Activated naive CD4-positive, alpha-beta T cell treated with anti-CD3 and anti-CD28 coated beads, Interleukin-2, amount 50 U/mL, for 16 hours (primary cell): ENCODE results near the gene PDIA4.
"Not testable (repeated sequence)": the region's sequence is repeated elsewhere in the genome, so short reads cannot be mapped to it uniquely, and the experiment has no call there.

ENCODE experiments used
- DNase-seq: peaks from one replicate; pipeline ENCODE4 v3.0.0-alpha.2; 2020

Gene PDIA4

DNA sequence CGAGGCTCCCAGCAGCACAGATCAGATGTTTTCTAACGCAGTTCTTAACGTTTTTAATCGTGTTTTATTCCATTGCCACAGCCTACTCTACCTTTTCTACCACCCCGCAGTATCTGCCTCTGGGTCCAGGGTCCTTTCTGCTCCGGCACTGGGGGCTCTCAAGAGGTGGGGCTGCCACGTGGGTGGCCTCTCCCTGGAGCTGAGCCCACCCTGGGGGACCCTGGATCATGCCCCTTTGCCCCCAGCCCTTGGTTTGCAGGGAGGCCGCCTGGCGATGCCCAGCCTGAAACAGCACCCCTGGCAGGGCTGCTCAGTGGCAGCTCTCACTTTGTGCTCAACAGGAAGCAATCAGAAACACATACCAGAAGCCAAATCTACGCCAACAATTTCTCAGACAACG is 25.3 kb downstream of the PDIA4 start:
- no peak for DNase-seq

DNA sequence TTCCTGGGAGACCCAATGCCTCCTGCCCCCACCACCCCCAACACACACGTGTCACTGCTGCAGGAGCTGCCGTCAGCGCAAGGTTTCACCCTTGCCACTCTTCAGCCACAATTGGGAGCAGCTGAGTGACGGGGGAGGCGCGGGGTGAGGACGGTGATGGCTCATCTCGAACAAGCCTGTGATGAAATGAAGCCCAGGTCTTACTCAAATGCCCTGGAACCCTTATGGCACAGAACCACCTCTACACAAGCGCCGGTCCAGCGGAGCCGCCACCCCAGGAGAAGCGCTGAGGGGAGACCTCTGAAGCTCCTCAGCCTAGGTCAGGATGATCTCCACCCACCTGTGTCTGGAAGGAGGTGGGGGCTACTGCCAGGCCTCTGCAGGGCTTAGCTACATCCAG is 25.7 kb downstream of the PDIA4 start:
- DNase-seq, result no peak

DNA sequence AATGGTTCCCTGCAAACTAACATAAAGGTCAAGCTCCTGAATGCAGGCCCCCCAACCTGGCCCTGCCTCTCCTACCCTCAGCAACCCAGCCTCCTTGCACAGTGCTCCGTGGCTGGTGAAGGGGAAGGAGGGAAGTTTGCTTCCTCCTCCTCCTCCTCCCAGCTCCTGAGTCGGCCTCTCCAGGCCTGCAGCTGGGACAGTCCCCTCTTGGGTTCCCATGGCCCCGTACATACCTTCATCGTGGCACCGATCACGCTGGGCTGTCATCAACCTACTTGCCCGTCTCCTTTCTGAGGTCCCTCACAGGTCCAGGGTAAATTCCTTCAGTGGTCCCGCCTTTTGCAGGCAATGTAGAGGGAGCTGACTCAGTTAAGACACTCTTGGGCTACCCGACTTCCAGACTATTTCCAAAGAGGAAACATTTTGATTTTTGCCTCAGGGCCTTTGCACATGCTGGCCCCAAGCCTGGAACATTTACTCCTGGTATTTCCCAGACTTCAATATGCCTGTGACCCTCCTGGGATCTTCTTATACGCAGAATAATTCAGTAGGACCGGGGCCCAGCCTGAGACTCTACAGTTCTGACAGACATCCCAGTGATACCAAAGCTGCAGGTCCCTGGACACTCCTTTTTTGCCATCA is 26.8 kb downstream of the PDIA4 start:
- no peak for DNase-seq

DNA sequence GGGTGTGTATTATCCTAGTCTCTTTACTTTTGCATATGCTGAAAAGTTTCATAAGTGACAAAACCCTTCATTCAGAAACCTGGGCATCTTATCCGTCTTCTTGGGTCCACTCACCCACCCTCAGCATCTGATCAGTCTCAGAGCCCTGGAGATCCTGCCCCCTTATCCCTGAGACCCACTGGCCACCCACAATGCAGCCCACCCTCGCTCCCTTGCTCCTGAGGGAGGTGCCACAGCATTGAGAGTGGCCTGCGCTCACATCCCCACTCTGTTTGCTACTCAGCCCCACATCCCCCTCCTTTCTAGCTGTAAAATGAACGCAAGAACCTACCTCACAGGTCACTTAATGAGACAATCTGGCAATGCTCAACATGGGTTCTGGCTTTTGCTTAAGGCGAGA is 27.3 kb downstream of the PDIA4 start:
- DNase-seq, result no peak

DNA sequence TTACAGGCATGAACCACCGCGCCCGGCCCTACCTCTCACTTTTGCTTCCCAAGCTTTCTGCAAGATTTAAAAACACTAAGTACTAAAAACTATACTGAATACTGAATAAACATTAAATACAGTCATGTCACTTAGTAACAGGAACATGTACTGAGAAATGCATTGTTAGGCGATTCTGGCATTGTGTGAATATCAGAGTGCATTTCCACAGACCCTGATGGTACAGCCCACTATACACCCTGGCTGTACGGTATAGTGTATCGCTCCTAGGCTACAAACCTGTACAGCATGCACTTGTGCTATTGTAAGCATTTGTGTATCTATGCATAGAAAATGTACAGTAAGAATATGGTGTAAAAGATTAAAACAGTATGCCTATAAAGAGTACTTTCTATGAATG is 29.1 kb downstream of the PDIA4 start:
- DNase-seq, result no peak

DNA sequence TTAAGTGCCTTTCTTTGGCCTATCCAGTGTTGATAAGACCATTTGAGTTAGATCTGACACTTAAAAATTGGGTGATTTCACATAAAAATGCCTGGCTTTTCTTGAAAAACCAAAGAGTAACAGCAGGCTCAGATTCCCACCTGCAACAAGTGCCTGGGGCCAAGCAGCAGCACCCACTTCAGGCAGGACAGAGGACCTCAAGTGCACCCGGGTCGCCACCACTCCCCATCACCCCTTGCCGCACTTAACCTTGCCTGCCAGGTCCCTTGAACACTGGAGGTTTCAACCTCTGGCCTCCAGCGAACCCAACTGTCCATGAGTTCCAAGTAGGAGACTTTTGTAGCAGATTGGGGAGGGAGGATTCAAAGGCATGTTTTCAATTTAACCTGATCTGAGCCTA is 30.8 kb downstream of the PDIA4 start:
- no peak for DNase-seq

DNA sequence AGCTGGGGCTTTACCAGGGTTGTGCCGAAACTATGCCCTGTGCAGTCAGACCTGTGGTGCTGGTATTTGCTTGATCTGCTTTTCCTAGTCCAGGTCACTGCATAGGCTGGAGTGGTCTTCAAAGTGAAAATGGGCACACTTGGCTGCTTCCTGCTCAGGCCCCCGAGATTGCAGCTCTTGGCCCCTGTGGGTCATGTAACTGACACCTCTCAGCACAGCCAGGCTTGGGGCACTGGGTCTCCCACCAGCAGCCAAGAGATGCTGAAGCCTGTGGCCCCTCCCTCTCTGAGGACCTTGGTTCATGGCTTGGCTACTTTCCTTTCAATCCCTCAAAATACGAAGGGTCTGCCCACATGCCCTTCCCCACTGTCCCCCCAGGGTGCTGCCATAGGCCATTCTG is 33.7 kb downstream of the PDIA4 start:
- DNase-seq, result no peak

DNA sequence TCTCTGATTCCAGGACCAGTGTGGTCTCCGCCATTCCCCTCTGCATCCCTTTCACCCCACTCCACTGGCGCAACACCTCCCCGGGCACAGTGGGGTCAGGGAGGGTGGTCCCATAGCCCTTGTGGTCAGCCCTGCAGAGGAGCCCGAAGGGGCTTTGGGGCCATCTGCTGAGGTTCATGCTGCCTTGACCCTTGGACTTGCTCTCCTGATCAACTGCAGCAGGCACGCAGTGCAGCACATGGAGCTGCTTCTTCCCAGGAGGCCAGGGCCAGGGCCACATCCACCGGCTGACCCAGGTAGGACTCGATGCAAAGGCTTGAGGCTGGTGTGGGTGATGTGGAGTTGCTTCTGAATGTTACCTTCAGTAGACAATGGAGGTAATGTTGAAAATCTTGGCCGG is 35.1 kb downstream of the PDIA4 start:
- no peak for DNase-seq

DNA sequence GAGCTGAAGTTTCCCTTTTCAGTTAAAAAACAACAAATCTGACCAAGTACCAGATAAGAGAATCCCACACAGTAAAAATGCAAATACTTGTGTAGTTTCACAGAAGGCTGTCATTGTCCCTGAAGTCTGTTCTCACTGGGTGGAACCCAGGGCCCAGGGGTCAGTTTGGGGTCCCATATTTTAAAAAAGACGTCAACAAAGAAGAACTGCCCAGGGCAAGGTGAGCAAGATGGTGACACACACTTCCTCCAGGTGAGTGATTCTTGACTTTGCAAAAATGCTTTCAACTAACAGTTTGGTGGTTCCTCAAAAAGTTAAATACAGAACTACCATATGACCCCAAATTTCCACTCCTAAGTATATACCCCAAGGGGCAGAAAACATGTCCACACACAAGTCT is 36.8 kb downstream of the PDIA4 start:
- DNase-seq, result no peak

DNA sequence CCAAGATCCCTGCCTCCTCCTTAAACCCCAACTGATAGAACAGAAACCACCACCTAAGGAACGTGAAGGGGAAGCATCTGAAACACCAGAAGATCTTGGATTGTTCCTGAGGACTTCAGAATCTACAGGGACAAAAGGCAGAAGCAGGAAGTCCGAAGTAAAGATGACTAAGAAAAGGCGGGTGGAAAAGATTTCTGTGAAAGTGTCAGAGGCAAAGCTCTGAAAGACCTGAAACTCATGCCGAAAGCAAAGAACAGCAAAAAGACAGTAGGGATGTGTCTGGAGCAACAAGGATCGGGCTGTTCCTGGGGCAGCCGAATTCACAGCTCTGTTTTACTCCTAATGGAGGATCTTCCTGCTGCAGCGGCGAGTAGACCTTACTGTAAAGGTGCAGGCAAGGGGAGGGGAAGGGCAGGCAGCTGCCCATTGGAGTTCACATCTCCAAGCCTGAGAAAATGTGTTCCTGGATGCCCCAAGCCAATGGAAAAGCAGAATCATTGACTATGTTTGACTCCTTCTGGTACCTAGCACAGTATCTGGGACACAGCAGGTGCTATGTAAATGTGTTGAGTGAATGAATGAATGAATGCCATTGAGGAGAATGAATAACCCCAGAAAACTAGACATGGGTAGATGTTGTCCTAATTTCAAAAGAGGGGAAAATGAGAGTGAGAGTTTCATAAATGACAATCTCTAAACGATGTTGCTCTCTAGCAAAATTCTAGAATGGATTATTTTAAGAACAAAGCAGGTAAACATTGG is 40.4 kb downstream of the PDIA4 start:
- no peak for DNase-seq

DNA sequence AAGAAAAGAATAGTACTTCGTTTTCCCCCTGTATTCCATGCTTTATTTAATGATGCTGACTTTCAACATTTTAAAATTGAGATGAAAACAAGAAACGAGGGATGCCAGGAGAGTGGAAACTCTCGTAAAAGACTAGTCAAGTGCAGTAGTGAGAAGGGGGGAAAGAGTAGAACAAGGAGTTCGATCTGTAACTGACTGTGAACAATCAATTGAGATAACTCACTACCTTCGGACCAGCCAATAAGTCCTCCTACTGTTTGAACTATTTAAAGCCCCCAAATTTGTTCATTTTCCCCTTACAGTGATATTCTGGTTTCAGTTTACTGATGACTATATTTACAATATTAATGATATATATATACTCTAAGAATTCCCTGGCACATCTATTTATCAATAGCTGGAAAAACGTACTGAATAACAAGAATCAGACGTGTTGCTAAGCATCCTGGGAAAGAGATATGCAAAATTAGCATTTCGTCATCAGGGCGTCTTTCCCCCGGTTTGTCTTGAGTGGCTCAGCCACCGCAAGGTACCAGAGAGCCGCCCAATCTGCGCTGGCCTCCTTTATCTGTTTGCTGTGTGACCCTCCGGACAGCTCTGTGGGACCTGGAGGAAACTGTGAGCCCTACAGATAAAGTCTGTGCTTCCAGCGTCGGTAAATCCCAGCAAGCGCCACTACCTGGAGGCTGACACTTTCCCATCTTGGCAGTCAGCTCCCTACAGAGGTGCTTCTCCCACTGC is 41.1 kb downstream of the PDIA4 start:
- DNase-seq, result peak; percentile 74

DNA sequence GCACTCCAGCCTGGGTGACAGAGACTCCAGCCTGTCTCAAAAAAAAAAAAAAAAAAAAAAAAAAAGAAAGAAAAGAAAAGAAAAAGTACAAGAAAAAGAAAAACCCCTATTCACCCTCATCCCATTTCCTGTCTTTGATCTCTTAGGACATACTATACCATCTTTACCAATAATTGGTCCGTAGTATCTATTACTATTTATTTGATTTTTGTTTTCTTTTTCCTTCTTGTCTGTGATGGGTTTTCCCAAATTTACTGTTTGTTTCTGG is 41.6 kb downstream of the PDIA4 start:
- DNase-seq, result no peak

DNA sequence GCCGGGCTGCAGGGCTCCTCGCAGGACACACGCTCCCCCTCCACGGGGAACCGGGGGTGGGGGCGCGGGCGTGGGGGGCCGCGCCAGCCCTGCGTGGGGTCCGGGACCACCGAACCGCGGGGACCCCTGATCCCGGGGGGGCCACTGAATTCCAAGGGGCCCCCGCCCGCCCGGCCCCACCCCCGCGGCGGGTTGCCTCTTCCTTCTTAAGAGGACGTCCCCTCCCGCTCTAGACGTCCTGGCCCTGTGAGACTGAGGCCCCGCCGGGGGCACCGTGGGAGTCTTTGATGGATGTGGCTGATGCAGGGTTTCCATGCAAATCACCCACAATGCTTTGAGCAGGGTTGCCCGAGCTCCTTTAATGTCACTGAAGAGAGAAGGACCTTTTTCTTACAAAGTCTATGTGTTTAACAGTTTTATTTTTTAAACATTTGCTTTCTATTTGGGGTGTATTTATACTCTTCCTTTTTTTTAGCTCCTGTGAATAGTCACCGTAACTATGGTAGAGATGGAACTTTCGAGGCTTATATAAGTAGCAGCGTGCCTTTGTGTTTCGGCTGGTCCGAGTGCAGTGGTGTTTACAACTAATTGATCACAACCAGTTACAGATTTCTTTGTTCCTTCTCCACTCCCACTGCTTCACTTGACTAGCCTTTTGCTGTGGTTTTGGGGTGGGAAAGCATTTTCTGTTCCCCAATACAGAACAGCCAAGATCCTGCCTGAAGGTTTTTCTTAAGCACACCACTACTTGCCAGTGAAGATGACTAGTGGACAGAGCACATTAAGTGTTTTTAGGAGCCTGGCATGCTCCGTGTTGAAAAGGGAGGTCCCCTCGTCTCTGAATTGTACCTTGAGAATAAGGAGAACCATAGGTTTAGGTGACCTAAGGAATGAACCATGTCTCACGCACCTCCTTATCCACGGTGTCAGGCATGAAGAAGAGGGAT is 44.8 kb downstream of the PDIA4 start:
- DNase-seq, result peak; percentile 87

DNA sequence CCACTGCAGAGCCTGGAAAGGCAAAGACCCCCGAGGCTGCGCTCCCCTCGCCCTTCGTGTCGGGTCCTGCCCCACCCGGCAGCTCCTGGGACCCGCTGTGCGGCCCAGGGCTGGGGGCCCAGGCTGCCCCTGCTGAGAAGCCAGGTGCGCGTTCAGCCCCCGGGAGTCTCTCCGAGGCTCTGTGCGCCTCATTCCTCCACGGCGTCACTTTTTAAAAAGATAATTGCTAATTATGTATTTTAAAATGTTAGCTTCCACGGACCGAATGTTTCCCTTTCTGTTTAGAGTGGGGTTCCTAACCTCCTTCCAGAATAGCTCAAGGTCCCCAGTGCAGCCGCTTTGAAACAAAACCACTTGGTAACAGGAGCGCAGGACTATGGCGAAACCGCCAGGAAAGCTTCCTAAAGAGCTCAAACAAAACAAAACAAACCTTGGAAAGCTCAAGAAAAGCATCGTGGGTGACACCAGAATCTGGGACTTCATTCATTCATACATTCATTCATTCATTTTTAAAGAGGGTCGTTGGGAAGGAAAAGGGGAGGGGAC is 45.6 kb downstream of the PDIA4 start:
- no peak for DNase-seq

DNA sequence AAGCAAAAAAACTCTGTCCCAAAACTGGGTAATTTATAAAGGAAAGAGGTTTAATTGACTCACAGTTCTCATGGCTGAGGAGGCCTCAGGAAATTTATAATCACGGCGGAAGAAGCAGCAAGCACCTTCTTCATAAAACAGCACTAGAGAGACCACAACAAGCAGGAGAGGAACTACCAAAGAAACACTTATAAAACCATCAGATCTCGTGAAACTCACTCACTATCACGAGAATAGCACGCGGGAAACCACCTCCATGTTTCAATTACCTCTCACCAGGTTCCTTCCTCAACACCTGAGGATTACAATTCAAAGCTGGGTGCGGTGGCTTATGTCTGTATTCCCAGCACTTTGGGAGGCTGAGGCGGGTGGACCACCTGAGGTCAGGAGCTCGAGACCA is 48.5 kb downstream of the PDIA4 start:
- peak; percentile 27 for DNase-seq

DNA sequence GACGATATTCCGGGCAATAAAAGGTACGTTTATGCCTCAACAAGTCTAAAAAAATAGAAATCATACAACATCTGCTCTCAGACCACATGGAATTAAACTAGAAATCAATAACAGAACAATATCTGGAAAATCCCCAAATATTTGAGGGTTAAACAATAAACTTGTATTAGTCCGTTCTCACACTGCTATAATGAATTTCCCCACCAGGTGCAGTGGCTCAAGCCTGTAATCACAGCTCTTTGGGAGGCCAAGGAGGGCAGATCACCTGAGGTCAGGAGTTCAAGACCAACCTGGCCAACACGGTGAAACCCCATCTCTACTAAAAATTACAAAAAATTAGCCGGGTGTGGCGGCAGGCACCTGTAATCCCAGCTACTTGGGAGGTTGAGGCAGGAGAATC is 49.2 kb downstream of the PDIA4 start:
- not testable (repeated sequence) for DNase-seq

DNA sequence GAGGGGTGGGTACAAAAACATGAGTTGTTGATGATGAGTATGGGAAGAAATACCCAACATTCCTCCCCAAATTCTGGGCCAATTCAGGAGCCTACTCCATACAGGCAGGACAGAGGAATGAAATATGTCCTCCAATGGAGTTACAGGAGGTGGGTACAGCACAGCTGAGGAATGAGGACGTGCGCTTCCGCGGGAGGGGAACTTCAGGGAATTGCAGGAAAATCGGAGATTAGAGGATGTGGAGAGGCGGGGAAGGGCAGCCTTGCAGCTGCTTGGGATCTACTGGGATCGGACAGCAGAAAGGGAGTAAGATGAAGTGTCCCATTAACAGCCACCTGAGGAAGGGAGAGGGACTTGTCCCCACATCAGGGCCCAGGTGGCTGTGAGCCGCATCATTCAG is 50.2 kb downstream of the PDIA4 start:
- no peak for DNase-seq

DNA sequence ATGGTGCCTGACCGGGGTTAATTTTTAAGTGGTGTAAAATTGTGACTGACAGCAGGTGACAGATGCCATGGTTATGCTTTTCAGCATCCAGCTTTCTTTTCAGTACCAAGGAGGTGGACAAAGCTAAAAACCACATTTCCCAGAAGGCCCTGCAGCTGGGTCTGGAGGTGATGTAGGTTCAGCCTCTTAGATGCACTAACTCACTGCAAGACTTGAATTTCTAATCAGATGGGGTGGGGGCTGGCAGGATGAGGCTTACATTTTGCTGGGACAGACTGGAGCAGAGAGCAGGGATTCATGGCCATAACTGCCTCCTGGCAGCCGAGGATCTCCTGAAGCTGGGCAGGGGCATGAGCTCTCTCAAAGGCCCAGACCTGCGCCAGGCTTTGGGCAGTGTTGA is 52.4 kb downstream of the PDIA4 start:
- no peak for DNase-seq

DNA sequence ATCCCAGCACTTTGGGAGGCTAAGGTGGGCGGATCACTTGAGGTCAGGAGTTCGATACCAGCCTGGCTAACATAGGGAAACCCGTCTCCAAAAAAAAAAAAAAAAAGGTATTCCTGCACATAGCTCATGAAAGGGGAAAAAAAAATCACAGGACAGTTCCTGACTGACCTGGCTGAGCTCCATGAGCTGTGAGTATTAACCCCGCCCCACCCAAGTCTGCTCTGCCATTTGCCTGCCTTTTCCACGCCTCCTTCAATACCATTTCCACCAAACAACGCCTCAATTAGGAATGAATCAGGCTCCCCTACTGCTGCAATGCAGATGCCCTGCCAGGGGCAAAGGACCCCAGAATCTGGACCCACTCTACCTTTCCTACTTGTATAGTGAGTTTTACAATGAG is 55.0 kb downstream of the PDIA4 start:
- DNase-seq, result no peak

DNA sequence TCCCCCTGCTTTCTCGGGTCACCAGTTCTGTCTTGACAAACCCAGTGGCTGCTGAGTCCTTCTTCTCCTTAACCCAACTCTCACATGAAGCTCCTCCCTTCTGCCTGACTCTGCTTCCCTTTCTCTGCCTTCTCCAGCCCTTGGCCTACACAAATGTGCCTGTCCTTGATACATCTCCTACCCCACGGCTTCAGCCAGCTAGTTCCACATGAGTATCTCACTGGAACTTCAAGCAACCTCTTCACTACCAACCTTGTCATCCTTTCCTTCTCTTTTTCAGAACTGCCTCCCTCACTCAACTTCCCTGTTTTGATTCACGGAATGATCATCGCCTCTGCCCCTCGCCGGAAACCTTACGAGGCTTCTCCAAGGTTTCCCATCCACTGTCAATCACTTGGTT is 55.9 kb downstream of the PDIA4 start:
- no peak for DNase-seq

DNA sequence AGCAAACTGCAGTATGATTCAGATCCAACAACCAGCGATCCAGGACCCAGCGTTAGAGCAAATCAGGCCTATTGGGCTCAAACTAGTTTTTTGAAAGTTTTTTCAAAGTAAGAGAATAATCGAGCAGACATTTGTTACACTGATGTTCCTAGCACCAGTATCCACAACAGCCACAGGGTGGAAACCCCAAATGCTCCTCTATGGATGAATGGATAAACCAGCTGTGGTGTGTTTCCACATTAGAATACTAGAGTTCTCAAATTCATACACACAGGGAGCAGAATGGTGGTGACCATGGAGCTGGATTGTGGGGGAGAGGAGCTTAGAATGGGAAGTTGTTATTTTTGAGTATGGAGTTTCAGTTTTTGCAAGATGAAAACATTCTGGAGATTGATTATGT is 60.7 kb downstream of the PDIA4 start:
- no peak for DNase-seq

DNA sequence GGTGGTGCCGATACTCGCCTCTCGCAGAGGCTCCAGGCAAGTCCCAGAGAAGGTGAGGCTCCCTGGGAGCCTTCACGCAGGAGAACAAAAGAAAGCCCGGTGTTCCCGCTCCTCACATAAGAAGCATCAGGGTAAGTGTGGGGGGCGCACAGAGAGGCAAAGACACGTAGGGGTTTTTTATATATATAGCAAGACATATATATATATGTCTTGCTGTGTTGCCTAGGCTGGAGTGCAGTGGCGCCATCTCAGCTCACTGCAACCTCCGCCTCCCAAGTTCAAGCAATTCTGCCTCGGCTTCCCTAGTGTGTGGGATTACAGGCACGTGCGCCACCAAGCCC is 61.3 kb downstream of the PDIA4 start:
- DNase-seq, result no peak
